Measurements from ENCODE around the gene NMBR.
"Not testable (repeated sequence)": the region's sequence is repeated elsewhere in the genome, so short reads cannot be mapped to it uniquely, and the experiment has no call there.

The NMBR gene

DNA sequence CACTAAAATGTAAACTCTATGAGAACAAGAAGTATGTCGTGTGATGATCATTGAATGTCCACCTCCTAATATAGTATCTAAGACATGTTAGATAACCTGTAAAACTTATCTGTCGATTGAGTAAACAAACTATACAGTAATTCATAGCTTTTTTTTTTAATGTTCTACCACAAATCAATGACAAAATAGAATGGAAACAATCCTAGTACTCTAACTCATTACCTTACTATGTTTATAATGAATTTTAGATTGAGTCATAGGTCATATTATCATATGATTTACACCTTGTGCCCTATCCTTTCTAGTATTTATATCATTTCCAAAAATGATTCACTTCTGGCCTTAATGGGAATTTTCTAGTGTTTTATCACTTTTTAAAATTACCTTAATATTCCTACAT is 6.3 kb upstream of the NMBR start:
- TF ChIP-seq POLR2AphosphoS5 (IDR thresholded peaks at IDR 0.05; ENCODE audit: low read depth, low read length) (no peak), POLR2A (IDR thresholded peaks at IDR 0.05; ENCODE audit: low read depth, low read length) (no peak), TAF1 (IDR thresholded peaks at IDR 0.05; ENCODE audit: borderline replicate concordance, low read depth, low read length) (no peak)
- DNase-seq (ENCODE audit: insufficient read length), result no peak
- FAIRE-seq, result no peak

DNA sequence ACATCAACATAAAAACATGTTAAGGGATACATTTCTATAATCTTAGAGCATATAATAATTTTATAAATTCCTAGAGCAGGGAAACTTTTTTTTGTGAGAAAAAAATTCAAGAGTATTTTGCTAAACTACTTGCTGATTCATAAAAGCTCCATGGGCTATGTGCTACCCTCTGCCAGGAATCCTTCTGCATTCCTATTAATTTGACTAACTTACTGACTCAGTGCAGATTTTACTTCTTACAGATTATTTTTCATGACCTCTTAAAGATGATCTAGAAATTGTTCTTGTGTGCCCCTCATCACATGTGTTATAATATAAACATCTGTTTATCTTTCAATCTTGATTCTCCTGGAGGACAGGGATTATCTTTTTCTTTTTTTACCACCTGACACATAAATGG is 5.8 kb upstream of the NMBR start:
- TF ChIP-seq POLR2A (IDR thresholded peaks at IDR 0.05; ENCODE audit: low read depth, low read length) (no peak), POLR2AphosphoS5 (IDR thresholded peaks at IDR 0.05; ENCODE audit: low read depth, low read length) (no peak), TAF1 (IDR thresholded peaks at IDR 0.05; ENCODE audit: borderline replicate concordance, low read depth, low read length) (no peak)
- FAIRE-seq (no peak), DNase-seq (ENCODE audit: insufficient read length) (no peak)

DNA sequence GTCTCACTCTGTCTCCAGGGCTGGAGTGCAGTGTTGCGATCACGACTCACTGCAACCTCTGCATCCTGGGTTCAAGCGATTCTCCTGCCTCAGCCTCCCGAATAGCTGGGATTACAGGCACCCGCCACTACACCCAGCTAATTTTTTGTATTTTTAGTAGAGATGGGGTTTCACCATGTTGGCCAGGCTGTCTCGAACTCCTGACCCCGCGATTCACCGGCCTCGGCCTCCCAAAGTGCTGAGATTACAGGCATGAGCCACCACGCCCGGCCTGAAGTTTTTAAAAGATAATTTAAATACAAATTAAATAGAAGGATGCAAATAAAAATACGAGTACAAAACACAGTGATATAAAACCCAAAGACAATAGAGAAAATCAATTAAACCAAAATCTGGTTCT is 5.4 kb downstream of the NMBR start:
- not testable (repeated sequence) for FAIRE-seq

DNA sequence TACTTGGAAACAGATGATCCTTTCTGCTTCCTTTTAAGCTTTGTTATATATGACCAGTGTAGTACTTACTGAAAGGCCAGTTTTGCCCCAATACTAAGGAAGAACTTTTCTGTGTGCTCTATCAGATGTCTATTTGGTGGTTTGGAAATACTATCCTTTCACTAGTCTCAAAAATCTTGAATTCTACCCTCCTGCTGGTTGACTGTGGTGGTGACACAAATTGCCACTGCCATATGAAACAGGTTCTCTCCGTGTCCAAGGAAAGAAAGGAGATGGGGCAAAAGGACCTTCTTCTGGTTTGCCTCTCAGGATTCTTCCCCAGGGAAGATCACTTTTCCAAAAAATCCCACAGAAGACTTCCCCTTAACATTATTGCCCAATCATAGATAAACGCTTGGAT is 8.0 kb downstream of the NMBR start:
- TF ChIP-seq POLR2AphosphoS5 (IDR thresholded peaks at IDR 0.05; ENCODE audit: low read depth, low read length) (no peak), POLR2A (IDR thresholded peaks at IDR 0.05; ENCODE audit: low read depth, low read length) (no peak), TAF1 (IDR thresholded peaks at IDR 0.05; ENCODE audit: borderline replicate concordance, low read depth, low read length) (no peak)
- FAIRE-seq (no peak), DNase-seq (ENCODE audit: insufficient read length) (no peak)

More for the DNA sequence above, 5.4 kb downstream of the NMBR start:
- not testable (repeated sequence) for DNase-seq (ENCODE audit: insufficient read length)

DNA sequence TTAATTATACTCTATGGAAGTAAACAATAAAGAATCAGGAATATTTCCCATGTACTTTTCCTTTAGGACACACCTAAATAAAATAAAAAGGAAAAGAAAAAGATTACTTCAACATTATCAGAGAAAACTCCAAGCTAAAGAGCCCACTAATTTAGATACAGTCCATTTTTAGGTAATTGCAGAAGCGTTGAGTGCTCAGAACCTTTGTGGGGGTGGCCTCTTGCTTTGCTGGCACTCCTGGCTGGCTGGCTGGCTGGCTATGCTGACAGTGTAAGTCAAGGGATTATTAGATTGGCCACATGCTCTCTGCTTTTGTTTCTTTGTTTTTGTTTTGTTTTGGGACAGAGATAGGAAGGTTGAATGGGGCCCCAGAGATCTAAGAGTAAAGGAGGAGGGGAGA is 14.3 kb downstream of the NMBR start, which contains the start of gene GJE1:
Gene GJE1 (plus strand): TSS at position 301 of the 400 bp plus-strand sequence. CDS start 234 bp downstream, outside the sequence.
- TF ChIP-seq POLR2AphosphoS5 (IDR thresholded peaks at IDR 0.05; ENCODE audit: low read depth, low read length) (no peak), TAF1 (IDR thresholded peaks at IDR 0.05; ENCODE audit: borderline replicate concordance, low read depth, low read length) (no peak), POLR2A (IDR thresholded peaks at IDR 0.05; ENCODE audit: low read depth, low read length) (no peak)
- no peak for FAIRE-seq
- DNase-seq (ENCODE audit: insufficient read length), result no peak

DNA sequence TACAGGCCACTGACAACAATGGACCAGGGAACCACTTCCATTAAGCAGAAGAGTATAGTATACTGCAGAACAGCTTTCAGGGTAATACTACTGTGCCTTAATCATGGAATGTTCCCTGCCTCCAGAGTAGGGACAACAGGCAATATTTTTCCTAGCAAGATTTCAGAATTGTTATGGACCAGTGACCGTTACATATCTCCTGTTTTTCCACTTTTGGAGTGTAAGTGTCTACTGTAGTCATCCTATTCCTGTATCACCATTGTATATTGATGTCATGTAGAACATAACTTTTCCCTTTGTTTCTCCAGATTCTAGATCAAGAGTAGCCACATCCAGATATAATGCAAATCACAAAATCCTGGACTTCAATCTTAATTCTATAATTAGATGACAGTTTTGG is 16.1 kb downstream of the NMBR start:
- FAIRE-seq, result no peak
- TF ChIP-seq POLR2A (IDR thresholded peaks at IDR 0.05; ENCODE audit: low read depth, low read length) (no peak), TAF1 (IDR thresholded peaks at IDR 0.05; ENCODE audit: borderline replicate concordance, low read depth, low read length) (no peak), POLR2AphosphoS5 (IDR thresholded peaks at IDR 0.05; ENCODE audit: low read depth, low read length) (no peak)

DNA sequence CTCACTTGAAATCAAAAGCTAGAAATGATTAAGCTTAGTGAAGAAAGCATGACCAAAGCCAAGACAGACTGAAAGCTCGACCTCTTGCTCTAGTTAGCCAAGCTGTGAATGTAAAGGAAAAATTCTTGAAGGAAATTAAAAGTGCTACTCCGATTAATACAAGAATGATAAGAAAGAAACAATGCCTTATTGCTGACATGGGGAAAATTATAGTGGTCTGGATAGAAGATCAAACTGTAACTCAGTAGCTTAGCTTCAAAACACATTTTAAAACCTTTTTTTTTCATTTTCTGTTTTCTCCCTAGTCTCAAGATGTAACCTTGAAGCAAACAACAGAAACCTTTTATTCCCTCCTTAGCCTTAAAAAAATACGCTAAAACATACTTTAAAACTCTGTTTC is 25.6 kb downstream of the NMBR start:
- DNase-seq (ENCODE audit: insufficient read length) (no peak), FAIRE-seq (no peak)
- TF ChIP-seq POLR2A (IDR thresholded peaks at IDR 0.05; ENCODE audit: low read depth, low read length) (no peak), POLR2AphosphoS5 (IDR thresholded peaks at IDR 0.05; ENCODE audit: low read depth, low read length) (no peak), TAF1 (IDR thresholded peaks at IDR 0.05; ENCODE audit: borderline replicate concordance, low read depth, low read length) (no peak)

More for the DNA sequence above, 16.1 kb downstream of the NMBR start:
- no peak for DNase-seq (ENCODE audit: insufficient read length)

DNA sequence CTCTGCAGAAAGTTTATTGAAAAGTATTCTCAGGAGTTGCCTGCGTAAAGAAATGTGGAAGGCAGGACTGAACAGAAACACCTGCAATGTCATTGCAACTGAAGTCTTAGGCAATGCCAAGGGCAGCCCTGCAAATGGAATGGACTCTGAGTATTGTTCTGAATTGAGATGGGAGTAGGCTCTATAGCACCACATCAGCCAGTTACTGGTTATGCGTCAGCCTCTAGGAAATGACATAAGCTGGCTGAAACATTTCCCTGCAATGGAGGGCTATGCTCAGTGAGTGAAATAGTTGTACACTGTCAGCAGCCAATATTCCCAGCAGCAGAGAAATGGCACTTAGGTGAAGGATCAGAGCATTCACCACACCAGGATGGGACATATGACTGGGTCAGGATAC is 28.0 kb downstream of the NMBR start:
- TF ChIP-seq TAF1 (IDR thresholded peaks at IDR 0.05; ENCODE audit: borderline replicate concordance, low read depth, low read length), result no peak
- DNase-seq (ENCODE audit: insufficient read length) (no peak), FAIRE-seq (no peak)

DNA sequence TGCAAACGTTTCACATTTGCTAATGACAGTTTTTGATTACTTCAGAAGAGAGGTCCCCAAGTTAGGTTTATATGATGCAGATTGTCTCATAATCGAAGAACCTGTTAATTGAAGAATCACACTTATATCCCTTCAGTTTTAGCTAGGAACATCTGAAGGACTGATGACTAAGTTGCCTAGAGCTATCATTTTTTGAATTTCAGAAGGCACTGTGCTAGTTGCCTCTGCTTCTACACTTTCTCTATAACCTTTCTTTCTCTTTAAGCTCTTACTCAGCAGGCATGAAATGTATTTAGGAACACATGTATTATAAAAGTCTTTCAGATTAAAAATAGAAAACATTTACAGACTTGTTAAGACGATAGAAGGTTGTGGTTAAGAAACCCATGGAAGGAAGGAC is 28.6 kb downstream of the NMBR start:
- DNase-seq (ENCODE audit: insufficient read length) (no peak), FAIRE-seq (no peak)
- TF ChIP-seq POLR2AphosphoS5 (IDR thresholded peaks at IDR 0.05; ENCODE audit: low read depth, low read length) (no peak), POLR2A (IDR thresholded peaks at IDR 0.05; ENCODE audit: low read depth, low read length) (no peak), TAF1 (IDR thresholded peaks at IDR 0.05; ENCODE audit: borderline replicate concordance, low read depth, low read length) (no peak)

DNA sequence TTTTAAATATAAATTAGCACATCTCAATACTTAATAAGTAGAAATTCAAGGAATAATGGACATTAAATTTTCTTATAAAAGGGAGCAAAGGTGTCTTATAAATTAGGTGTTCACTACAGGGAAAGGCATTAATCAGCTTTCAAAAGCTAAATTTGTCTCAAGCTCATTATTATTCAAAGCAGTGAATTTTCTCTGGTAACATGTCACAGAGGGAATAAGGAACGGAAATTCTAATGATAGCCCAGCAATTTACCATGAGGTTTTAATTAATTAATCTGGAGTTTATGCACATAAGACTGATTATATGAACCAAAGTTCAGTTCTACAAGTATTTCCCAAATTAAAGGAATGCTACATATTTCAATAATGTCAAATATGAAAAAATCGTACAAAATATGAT is 29.6 kb downstream of the NMBR start:
- DNase-seq (ENCODE audit: insufficient read length) (no peak), FAIRE-seq (no peak)
- TF ChIP-seq POLR2A (IDR thresholded peaks at IDR 0.05; ENCODE audit: low read depth, low read length) (no peak), TAF1 (IDR thresholded peaks at IDR 0.05; ENCODE audit: borderline replicate concordance, low read depth, low read length) (no peak), POLR2AphosphoS5 (IDR thresholded peaks at IDR 0.05; ENCODE audit: low read depth, low read length) (no peak)

DNA sequence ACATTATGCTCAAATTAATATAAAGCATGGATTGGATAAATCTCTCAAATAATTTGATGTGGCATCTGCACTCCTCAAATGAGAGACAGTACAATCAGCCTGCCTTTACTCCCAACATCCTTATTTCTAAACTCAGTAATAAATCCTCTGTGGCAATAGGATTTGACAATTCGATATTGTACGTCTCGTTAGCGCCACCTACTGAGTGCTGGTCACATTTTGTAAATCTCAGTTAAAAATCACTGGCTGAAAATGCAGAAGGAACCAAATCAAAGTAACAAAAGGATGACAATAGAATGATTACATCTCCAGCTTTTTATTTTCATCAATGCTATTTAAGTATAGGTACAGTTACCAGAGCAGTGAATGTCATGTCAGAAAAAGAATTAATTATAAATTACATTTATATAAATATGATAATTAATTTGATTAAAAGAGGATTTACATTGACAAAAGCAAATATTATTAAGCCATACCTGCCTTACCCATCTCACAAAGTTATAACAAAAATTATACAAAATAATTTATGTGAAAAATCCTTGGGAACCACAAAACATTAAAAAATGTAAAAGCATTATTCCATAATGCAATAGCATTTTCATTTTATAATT is 34.4 kb downstream of the NMBR start:
- FAIRE-seq (peak; percentile 89), DNase-seq (ENCODE audit: insufficient read length) (no peak)
- no peak for TF ChIP-seq POLR2A (IDR thresholded peaks at IDR 0.05; ENCODE audit: low read depth, low read length)
- TF ChIP-seq TAF1 (IDR thresholded peaks at IDR 0.05; ENCODE audit: borderline replicate concordance, low read depth, low read length), result no peak
- TF ChIP-seq POLR2AphosphoS5 (IDR thresholded peaks at IDR 0.05; ENCODE audit: low read depth, low read length), result no peak

DNA sequence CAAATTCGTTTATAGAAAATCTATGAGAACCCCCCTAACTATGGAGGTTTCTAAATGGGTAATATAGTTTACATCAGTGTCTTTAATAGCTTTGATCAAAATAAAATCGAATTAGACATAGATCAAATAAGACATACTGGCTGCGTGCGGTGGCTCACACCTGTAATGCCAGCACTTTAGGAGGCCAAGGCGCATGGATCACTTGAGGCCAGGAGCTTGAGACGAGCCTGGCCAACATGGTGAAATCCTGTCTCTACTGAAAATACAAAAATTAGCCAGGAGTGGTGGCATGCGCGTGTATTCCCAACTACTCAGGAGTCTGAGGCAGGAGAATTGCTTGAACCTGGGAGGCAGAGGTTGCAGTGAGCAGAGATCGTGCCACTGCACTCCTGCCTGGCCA is 36.1 kb downstream of the NMBR start:
- not testable (repeated sequence) for FAIRE-seq; DNase-seq (ENCODE audit: insufficient read length)

DNA sequence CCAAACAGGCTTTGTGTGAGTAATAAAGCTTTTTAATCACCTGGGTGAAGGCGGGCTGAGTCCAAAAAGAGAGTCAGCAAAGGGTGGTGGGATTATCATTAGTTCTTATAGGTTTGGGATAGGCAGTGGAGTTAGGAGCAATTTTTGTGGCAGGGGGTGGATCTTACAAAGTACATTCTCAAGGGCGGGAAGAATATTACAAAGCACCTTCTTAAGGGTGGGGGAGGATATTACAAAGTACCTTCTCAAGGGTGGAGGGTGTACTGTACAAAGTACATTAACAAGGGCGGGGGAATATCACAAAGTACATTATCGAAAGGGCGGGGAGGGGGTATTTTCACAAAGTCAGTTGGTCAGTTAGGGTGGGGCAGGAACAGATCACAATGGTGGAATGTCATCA is 42.1 kb downstream of the NMBR start:
- not testable (repeated sequence) for FAIRE-seq; DNase-seq (ENCODE audit: insufficient read length)

Data from GM12892 (cell line).